Endodermal cell (in vitro differentiated cells): ENCODE measurements around the gene TDRD7. TPM values are rescaled to one million over a fixed set of nuclear protein-coding genes. Genes with fewer than 3 reads are reported as not detected.

ENCODE experiments used
- DNase-seq: peaks from one replicate; pipeline ENCODE4 v3.0.0-alpha.2; 2017
- H3K27ac ChIP-seq: 2 replicates; pipeline ENCODE4 v1.5.1; 2013; ENCODE audit warnings: mild to moderate bottlenecking, low read depth, low read length, moderate library complexity
- H3K27me3 ChIP-seq: 2 replicates; pipeline ENCODE4 v1.6.1; 2013; ENCODE audit warnings: mild to moderate bottlenecking, low read length, moderate library complexity; ENCODE audit not compliant: insufficient read depth, control insufficient read depth, poor library complexity, severe bottlenecking
- H3K36me3 ChIP-seq: 2 replicates; pipeline ENCODE4 v1.7.0; 2013; ENCODE audit warnings: mild to moderate bottlenecking, low read length, moderate library complexity; ENCODE audit not compliant: control insufficient read depth, insufficient read depth
- H3K4me1 ChIP-seq: one replicate; pipeline ENCODE4 v1.7.0; 2013; ENCODE audit warnings: low read length; ENCODE audit not compliant: control insufficient read depth, insufficient read depth
- H3K4me3 ChIP-seq: 2 replicates; pipeline ENCODE4 v1.5.1; 2013; ENCODE audit warnings: mild to moderate bottlenecking, low read length, moderate library complexity
- H3K9ac ChIP-seq: 2 replicates; pipeline ENCODE4 v1.6.1; 2013; ENCODE audit warnings: mild to moderate bottlenecking, low read length, moderate library complexity; ENCODE audit not compliant: poor library complexity, severe bottlenecking; ENCODE audit errors: extremely low read depth
- H3K9me3 ChIP-seq: 2 replicates; pipeline ENCODE4 v1.6.1; 2013; ENCODE audit warnings: mild to moderate bottlenecking, low read length, moderate library complexity; ENCODE audit not compliant: control insufficient read depth
- H3K27ac Mint-ChIP-seq: 2 replicates; pipeline ENCODE4 v1.8.0; 2020; ENCODE audit warnings: mixed read lengths
- H3K27me3 Mint-ChIP-seq: 2 replicates; pipeline ENCODE4 v1.8.0; 2021; ENCODE audit warnings: mild to moderate bottlenecking, mixed read lengths; ENCODE audit not compliant: insufficient read depth
- H3K36me3 Mint-ChIP-seq: 2 replicates; pipeline ENCODE4 v1.8.0; 2020; ENCODE audit warnings: low read depth, mixed read lengths
- H3K4me1 Mint-ChIP-seq: 2 replicates; pipeline ENCODE4 v1.8.0; 2020; ENCODE audit warnings: mixed read lengths
- H3K4me3 Mint-ChIP-seq: 2 replicates; pipeline ENCODE4 v1.8.0; 2020; ENCODE audit warnings: mild to moderate bottlenecking, moderate library complexity, mixed read lengths
- H3K9me3 Mint-ChIP-seq: 2 replicates; pipeline ENCODE4 v1.8.0; 2020; ENCODE audit warnings: mild to moderate bottlenecking, mixed read lengths
- CTCF ChIP-seq: fragments of 200-600 bp; sonication (generic); conservative IDR thresholded peaks from 2 replicates; pipeline ENCODE4 v1.5.0; 2021; ENCODE audit warnings: antibody characterized with exemption, mild to moderate bottlenecking
- WGBS, 2 experiments: methylation state at CpG; one replicate each; pipeline versions ENCODE4 v1.1.5 to v1.1.7; 2013; ENCODE audit warnings: missing lambda C conversion rate in 2 of 2, mixed read lengths in 1 of 2; ENCODE audit not compliant: insufficient coverage in 1 of 2, insufficient read length in 1 of 2; 5-methylcytosine and 5-hydroxymethylcytosine counted together
- total RNA-seq, 2 donors: library from RNA; stranded (reverse); fragmentation: NEBNext Ultra II Directional in 1 of 2; extraction: Animal tissue kit (Norgen Biotek cat#: 25700) in 1 of 2; gene quantifications; 2 replicates in 1 of 2; 3 replicates in 1 of 2; pipeline ENCODE4 v1.2.1, GENCODE V29; 2021

The TDRD7 gene
- total RNA-seq, 2 donors from 2014 or later = 25.9 to 31.9 TPM

DNA sequence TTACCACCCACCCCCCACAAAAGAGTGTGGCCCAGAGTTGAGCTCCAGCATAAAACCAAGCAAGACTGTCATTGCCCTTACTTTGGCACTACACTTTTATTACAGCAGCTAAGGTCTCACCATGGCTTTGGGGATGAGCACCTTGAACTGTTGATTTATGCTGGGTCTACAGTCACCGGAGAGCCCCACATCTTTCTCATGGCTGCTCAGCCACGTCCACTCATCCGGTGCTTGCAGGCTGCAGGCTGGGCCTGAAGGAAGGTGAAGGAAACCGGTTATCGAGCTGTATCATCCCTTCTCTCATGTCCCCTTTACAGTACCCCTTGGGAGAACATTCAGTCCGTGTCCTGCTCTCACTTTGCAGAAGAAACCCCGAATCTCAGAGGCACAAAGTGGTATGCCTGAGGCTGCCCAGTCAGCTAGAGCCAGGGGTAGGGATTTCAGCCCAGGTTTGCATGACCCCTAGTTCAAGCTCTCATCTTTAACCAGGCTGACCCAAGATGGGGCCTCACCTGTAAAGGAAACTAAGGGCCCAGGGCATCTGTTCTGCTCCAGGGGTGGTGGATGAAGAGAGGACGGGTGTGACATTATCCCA is 101.2 kb downstream of the TDRD7 start:
- Mint-ChIP-seq H3K4me1 (peaks cover 3% of the 10 kb centered on the region), H3K9me3 (no peaks in the 10 kb centered on the region), H3K27ac (no peak overlapping the region), H3K4me3 (no peak overlapping the region), H3K27me3 (peaks cover 2% of the 10 kb centered on the region), H3K36me3 (peaks cover 5% of the 10 kb centered on the region)
- Histone ChIP-seq H3K9ac (no peak overlapping the region), H3K27ac (no peak overlapping the region), H3K9me3 (no peaks in the 10 kb centered on the region), H3K4me1 (no peaks in the 10 kb centered on the region), H3K4me3 (no peak overlapping the region), H3K36me3 (no peaks in the 10 kb centered on the region), H3K27me3 (no peaks in the 10 kb centered on the region)
- WGBS, 2 experiments = 93 to 96% methylated on average over 5 to 8 of the region's 8 CpGs
- peak; percentile 25 for DNase-seq
- TF ChIP-seq CTCF = no peak

GRCh38 chr9:97514531-97514930 is 102.6 kb downstream of the TDRD7 start:
- Mint-ChIP-seq H3K36me3 (peaks cover 5% of the 10 kb centered on the region), H3K4me1 (peaks cover 3% of the 10 kb centered on the region), H3K9me3 (no peaks in the 10 kb centered on the region), H3K27me3 (peaks cover 2% of the 10 kb centered on the region), H3K27ac (no peak overlapping the region), H3K4me3 (no peak overlapping the region)
- no peaks in the 10 kb centered on the region for H3K4me1 ChIP-seq
- DNase-seq = no peak
- TF ChIP-seq CTCF = no peak
- H3K9me3 ChIP-seq = no peaks in the 10 kb centered on the region
- no peaks in the 10 kb centered on the region for H3K27me3 ChIP-seq
- H3K36me3 ChIP-seq = no peaks in the 10 kb centered on the region
- no peak overlapping the region for H3K4me3 ChIP-seq
- no peak overlapping the region for H3K27ac ChIP-seq
- H3K9ac ChIP-seq = no peak overlapping the region
- 90 to 100% methylated on average over 8 to 9 of the region's 9 CpGs for WGBS, 2 experiments

- Histone ChIP-seq H3K9ac (no peak overlapping the region), H3K9me3 (no peaks in the 10 kb centered on the region), H3K36me3 (no peaks in the 10 kb centered on the region), H3K27ac (no peak overlapping the region), H3K4me1 (no peaks in the 10 kb centered on the region), H3K27me3 (no peaks in the 10 kb centered on the region), H3K4me3 (no peak overlapping the region)
- TF ChIP-seq CTCF = no peak
- Mint-ChIP-seq H3K27ac (no peak overlapping the region), H3K4me3 (no peak overlapping the region), H3K27me3 (peaks cover 5% of the 10 kb centered on the region), H3K4me1 (peaks cover 3% of the 10 kb centered on the region), H3K36me3 (peaks cover 5% of the 10 kb centered on the region), H3K9me3 (no peaks in the 10 kb centered on the region)
- WGBS, 2 experiments = 92 to 100% methylated on average over 1 to 6 of the region's 6 CpGs
- no peak for DNase-seq
These were observed 103.8 kb downstream of the TDRD7 start for GRCh38 chr9:97515662-97516061.
